Activated CD8-positive, alpha-beta memory T cell treated with anti-CD3 and anti-CD28 coated beads, Interleukin-2, amount 50 U/mL, for 4 hours (primary cell): ENCODE measurements around the gene ODF2L.
"Not testable (repeated sequence)": the region's sequence is repeated elsewhere in the genome, so short reads cannot be mapped to it uniquely, and the experiment has no call there.

Source experiments
- DNase-seq: peaks from one replicate; pipeline ENCODE4 v3.0.0-alpha.2; 2020

The ODF2L gene

DNA sequence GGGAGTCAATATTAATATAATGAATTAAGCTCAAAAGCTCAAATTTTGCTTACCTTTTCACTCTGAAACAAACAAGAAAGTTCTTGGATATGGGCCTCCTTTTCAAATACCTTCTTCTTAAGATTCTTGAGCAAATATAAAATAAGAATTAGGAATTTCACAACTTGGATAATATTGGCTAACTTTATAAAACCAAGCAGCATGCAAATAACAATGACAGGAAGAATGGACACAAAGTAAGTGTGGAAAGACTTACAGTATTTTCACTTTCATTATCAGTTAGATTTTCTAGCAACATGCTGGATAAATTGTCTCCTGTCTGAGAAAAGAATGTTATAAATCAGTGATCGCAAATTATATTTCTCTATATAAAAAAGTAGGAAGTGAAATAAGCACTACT, 13.2 kb downstream of the ODF2L start:
- no peak for DNase-seq

DNA sequence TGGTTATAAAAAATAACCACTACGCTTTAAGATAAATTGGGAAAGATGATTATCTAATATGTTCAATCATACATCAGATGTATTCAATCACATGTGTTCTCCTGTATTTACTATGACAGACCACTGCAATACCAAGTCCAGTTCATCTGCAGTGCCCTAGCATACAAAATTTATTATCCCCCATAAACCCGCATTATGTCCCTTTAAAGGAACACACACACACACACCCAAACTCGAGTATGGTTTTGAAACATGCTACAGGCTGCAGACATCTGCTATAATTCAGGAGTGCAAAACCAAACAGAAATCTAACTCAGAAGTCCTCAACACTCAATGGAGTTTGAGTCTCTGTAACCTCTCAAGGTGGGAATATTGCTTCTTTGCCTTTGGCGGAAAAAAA, 14.9 kb downstream of the ODF2L start:
- no peak for DNase-seq

DNA sequence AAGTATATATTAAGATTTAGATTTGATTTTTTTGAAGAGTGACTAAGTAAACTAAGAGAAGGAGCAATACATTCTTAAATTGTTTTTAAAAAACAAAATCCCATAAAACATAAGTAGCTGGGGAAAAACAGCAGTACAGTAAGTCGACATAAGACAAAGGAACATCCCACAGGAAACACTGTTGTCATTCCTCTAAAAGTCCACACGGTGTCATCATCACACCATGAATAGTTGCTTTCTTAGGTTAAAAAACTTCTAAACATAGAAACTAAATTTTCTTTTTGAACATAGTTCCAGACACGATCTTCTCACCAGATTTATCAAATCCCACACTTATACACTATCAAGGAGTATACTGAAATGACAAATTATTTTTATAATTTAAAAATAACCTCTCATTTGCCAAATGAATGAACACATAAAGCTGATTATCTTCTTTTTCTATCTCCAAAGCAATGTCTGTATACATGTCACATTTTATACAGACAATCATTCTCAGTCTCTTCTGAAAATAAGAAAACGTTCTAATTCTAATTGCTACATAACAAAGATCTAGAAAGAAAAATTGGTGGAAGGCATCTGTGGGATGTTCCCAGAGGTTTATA, 15.8 kb downstream of the ODF2L start:
- no peak for DNase-seq

DNA sequence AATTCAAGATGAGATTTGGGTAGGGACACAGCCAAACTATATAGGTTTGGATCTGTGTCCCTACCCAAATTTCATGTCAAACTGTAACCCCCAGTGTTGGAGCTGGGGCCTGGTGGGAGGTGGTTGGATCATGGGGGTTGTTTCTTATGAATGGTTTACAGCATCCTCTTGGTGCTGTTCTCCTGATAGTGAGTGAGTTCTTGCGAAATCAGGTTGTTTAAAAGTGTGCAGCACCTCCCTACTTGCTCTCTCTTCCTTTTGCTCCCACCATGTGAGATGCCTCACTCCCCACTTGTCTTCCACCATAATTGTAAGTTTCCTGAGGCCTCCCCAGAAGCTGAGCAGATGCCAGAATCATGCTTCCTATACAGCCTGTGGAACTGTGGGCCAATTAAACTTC, 17.3 kb downstream of the ODF2L start:
- DNase-seq = no peak

DNA sequence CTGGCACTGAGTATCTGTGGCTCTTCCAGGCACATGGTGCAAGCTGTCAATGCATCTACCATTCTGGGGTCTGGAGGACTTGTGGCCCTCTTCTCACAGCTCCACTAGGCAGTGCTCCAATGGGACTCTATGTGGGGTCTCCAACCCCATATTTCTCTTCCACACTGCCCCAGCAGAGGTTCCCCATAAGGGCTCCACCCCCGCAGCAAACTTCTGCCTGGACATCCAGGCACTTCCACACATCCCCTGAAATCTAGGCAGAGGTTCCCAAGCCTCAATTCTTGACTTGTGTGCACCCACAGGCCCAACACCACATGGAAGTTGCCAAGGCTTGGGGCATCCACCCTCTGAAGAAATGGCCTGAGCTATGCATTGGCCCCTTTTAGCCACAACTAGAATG, 18.8 kb downstream of the ODF2L start:
- DNase-seq = no peak

DNA sequence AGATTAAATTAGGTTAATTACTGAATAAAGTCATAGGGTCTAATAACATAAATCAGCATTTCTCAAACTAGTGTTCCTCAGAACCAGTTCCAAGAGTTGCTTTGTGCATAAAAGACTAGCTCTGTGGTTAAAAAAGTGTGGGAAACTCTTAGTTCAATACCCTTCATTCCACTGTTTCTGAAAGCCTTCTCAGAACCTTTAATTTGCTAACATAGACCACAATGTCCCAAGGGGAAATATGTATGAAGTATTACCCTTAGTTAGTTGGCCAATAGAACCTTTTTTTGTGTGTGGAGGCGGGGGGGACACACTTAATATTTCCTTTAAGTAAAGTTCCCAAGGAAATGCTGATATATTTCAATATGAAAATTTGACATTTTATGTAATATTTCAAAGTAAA, 20.4 kb downstream of the ODF2L start:
- DNase-seq = no peak

DNA sequence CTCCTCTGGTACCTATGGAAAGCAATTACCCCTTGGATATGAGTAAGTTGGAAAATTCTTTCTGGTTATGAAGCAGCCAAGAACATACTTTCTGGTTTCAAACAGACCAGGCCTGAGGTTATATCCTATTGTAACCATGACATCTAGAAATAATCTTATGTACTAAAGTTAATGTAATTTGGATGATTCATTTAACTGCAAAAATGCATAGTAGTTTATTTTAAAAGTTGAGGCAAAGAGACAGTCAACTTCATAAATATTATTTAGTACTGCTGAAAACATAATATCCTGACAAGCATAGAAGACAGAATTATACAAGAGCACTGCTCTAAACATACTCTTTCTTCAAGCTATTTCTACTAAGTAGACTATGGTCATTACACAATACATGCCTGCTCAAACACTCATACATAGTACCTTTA, 25.5 kb downstream of the ODF2L start:
- DNase-seq = no peak

DNA sequence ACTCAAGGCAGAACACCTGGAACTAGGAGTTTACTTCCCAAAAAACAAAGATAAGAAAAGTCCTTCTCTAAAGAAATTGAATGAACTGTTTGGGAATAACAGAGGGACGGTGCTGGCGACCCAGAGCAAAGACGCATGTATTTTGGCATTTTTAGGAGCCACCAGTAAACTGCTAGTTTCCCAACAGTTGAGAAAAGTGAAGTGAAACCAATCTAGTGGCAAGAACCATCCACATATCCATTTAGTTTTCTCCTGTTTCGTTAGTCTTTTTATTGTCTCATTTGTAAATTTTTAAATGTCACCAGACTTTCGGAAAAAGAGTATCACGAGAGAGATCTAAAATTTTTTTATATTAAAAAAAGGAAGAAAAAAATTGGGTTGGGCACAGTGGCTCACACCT, 30.2 kb downstream of the ODF2L start:
- no peak for DNase-seq

DNA sequence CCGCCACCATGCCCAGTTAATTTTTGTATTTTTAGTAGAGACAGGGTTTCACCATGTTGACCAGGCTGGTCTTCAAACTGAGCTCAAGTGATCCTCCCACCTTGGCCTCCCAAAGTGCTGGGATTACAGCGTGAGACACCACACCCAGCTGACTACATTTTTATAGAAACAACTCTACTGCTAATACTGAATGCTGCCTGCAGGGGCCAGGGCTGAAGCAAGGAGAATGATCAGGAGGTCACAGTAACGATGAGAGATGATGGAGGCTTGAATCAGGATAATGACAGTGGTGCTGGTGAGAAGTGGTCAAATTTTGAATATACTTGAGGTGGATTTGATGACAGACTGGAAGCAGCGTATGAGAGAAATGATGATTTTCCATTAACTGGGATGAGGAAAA, 33.3 kb downstream of the ODF2L start:
- DNase-seq = no peak

DNA sequence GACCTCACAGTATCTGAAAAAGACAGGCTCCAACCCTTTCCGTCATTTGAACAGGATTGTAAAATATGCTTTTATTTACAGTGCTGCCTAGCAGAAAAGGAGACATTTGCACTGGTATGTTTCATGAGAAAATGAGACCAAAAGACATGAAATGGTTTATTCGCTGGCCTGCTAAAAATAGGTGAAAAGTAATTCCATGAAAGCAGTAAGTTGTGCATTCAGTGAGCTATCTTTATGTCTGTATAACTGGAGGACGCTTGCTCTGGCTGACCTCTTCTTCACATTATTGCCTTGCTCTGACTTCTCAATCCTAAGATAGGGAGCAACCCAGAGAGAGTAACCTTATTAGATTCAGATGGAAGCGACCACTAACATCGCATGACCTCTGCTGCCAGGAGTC, 38.3 kb downstream of the ODF2L start:
- DNase-seq = no peak

DNA sequence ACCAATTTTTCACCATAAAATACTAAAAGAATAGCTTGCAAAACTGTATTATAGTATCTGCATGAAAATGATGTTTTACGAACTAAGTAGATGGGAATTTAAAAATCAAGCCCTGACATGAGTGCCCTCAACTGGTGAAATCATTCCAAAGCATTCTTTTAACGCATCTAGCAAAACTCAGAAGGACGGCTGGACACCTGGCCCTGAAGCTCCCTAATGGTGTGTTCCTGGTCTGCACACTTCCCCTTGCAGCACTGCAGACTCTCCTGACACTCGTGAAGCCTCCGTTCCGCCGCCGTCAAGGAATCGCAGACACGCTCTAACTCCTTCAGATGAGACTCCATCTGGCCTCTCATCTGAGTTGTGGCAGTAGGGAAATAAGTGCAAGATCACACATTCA, 39.9 kb downstream of the ODF2L start:
- no peak for DNase-seq

DNA sequence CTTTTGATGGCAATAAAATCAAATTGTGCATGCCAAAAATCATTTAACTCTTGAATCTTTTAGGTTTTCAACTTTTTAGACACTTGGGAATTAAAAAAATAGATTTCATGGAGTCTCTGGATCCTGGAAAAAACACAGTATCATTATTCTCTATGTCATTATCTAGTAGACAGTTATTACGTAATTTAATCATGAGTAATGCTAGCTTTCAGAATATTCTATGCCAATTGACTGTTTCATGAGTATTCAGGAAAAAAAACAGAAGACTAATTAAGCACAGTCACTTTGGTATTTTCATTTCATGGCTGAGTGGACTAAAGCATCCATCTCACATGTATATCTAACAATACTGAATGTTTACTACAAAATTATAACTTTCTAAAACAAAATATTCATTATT, 44.0 kb downstream of the ODF2L start:
- DNase-seq = no peak

DNA sequence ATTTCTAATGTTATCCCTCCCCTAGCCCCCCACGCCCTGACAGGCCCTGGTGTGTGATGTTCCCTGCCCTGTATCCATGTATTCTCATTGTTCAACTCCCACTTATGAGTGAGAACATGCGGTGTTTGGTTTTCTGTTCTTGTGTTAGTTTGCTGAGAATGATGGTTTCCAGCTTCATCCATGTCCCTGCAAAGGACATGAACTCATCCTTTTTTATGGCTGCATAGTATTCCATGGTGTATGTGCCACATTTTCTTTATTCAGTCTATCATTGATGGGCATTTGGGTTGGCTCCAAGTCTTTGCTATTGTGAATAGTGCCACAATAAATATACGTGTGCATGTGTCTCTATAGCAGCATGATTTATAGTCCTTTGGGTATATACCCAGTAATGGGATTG, 45.9 kb downstream of the ODF2L start:
- not testable (repeated sequence) for DNase-seq

DNA sequence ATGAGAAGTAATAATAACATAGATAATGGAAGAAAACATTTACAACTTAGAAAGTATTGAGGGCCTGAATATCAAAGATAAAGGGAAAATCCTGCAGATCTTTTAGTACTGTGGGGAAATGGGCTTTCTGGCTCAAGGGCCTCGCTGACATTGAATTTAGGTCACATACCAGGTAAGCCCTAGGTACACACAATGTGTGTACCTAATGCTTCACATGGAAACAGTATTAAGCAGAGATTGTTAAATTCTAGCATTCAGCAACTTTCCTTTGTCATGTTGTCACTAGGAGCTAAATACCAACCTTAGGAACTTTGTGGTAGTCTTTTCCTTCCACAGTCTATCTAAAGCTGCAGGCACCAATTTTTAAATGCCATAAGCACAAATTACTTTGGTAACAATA, 49.7 kb downstream of the ODF2L start:
- no peak for DNase-seq

DNA sequence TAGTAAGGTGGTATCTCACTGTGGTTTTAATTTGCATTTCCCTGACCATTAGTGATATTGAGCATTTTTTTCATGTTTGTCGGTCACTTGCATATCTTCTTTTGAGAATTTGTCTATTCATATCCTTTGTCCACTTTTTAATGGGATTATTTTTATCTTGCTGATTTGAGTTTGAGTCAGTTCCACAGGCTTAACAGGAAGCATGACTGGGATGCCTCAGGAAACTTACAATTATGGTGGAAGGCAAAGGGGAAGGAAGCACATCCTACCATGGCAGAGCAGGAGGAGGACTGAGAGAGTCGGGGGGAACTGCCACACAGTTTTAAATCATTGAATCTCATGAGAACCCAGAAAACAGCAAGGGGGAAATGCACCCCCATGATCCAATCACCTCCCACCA, 51.1 kb downstream of the ODF2L start:
- DNase-seq = no peak

DNA sequence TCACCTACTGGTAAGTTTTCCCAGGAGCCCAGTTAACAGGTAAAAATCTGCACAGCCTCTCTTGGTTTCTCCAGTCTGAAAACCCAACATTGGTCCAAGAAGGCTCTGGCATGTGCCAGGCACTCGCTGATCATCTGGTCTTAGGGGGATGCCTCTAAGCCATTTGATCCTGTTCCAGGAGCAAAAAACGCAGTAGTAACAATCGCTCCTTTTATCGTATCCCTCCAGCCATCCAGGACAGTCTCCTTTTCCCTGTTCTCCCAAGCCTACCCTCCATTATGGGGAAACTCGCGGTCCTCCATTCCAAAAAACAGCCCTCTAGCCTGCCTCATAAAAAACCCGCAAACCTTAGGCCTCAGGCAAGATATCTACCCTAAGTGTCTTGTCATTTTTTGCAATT, 56.2 kb downstream of the ODF2L start:
- DNase-seq = no peak

DNA sequence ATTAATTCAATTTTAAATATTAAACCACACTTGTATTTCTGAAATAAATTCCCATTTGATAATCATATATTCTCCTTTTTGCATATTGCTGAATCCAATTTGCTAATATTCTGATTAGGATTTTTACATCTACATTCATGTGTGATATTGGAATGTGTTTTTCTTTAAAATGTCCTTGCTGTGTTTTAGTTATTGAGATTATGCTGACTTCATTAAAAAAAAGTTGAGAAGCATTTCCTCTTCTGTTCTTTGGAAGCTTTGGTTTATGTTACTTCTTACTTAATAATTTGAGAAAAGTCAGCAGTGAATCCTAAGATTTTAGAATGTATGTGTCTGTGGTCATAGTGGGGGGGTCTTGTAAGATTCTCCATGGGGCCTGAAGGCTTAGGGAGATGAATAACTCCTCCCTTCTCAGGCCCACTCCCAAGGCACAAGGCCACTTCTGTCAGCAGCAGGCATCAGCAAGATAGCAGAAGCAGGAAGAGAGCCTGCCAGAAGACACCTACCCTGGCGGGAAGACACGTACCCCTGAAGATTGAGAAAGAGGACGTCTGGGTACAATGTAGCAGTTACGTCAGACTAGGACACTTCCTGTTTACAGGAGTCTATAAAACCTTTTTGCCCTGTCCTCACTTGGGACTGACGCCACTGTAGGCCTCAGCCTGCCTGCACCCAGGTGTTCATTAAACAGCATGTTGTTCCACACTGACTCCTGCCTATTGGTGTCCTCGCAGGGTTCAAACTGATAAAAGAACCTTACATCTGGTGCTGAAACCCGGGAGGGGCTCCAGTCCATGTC, 56.9 kb downstream of the ODF2L start:
- DNase-seq = no peak

DNA sequence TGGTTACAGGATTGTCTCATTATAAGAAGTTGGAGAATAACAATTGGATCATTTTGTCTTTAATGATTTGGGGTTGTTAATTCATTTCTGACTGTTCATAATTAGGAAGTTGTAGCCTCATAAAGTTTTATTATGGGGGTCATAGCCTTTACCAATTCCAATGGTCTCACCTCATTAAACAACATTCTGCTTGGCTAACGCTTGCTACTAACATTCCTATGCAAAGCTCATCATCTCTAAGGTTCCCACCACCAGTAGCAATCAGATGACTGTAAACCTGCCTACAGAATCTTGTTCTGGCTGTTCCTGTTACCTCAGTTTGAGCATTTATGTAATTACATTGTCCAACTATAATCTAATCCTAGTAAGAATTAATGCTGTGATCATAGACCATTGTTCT, 60.2 kb downstream of the ODF2L start:
- DNase-seq = no peak

DNA sequence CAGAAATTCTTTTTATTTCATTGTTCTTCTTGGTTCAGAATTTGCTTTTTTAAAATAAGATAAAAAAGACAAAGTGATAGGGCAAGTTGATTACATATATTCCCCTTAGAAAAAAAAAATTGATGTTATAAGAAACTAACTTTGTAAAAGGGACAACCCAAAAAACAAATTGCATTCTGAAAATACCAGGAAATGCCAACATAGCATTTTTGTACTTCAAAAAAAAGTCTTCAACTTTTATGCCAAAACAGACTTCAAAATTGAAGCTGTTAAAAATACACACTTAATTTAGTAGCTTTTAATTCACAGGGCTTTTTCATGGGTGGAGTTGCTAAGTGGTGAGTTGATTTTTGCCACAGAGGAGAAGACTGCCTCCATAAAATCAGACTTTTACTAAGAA, 70.9 kb downstream of the ODF2L start:
- DNase-seq = no peak

DNA sequence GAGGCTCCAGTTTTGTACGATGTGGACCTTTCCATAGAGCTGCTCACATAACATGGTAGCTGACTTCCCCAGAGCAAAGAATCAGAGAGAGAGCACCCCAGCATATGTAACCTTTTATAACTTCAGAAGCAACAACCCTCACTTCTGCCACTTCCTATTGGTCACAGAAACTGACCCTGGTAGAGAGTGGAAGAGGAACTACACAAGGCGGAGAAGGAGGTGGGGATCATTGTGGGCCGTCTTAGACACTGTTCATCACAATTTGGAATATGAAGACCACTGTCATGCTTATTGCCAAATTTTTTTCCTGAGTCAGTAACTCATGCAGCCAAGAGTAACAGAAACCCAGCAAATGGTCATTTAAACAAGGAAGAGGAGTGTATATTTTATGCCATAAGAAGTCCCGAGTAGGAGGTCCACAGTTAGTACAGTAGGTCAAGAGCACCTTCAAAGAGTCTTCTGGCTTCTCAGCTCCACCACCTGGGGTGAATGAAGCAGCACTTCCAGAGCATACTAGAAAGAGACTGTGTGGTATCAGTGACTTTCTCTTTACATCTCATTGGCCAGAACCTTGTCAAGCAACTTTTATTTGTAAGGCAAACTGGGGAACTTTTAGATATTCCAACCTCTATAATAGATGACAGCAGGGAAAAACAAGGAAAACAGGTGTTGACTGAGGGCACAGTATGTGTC, 71.8 kb downstream of the ODF2L start:
- no peak for DNase-seq

DNA sequence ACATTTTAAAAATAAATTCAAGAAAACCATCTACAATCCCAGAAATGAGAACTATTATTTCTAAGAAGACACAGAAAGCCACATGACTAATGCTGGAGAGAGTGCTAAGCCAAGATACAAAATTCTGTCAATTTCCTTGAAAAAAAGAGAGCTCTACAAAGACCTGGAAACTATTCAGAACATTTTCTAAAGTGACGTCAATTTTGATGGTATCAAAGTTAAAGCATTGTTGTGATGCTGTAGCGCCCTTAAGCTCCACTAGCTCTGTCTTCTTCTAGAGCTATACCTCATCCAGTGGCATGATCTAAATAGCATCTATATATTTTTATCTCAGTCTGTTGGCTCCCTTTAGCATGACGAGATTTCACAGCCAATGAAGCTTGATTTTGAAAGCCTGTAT, 73.9 kb downstream of the ODF2L start:
- no peak for DNase-seq

DNA sequence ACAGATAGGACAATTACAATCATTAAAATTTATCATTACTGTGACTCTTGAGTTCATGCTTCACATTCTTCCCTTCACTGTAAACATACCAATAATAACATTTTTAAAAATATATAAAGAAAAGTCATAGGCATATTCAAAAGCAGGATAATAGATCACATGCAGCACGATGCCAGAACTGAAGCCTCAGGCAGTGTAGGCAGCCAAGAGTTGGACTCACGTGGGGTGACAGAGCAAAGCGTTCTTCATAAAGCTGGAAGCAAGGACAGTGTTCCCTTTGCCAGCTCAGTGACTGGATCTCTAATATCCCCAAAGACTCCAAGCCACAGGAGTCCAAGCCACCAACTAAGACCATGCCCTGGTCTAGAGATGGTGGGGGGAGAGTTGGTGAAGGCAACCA, 77.7 kb downstream of the ODF2L start:
- no peak for DNase-seq

DNA sequence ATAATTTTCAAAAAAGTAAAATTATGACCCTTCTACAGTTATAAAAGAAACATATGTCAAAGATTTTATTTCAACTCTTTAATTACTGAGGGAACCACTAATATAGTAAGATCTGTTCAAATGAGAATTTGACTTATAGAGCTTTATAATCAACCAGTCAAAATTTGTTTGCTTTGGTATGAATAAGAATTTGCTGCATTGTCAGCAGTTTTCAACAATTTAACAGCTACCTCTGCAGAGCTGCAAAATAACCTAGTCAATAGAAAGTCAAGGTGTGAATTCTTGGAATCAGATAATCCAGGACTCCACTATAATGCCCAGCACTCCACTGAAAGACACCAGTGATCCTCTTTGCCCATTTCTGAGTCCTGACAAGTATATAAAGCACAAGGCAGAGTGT, 78.2 kb downstream of the ODF2L start:
- DNase-seq = no peak

DNA sequence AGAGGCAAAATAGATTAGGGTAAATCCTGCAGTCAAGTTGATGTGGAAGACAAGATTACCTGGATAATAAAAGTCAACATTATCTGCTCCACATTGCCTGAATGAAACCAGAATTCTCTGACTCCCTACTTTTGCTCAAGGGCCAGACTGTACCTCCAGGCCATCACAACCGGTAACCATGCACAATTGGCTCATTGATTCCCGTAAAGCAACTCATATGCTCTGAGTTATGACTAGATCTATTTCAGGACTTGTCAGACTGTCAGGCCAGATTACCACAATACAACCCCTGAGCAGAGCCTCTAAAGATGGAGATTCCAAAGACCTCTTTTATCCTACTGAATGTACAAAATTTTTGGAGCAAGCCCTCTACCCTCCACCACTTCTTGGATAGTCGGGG, 90.4 kb downstream of the ODF2L start:
- DNase-seq = no peak
